ENCODE measurements around the gene AIM2. TPM values are rescaled to one million over a fixed set of nuclear protein-coding genes. Genes with fewer than 3 reads are reported as not detected.

AIM2 gene
- total RNA-seq, 1 experiment from 2014 or later: 1.1 TPM

DNA sequence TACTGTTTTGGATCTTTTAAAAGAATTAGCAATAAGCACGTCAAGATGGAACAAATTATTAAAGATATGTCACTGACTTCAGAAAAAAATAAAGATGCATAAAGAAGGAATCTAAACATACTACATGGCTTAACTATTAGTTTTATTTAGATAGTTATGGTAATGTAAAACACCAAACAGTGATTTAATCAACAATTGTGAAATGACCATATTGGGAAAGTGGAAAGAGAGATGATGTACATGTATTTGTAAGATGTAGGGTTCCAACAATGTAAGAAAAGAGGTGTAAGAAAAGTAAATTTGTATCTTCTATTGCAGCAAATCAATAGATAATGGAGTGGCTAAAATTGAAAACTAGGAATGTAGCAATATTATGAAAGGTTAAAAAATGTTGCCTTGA is 6.4 kb upstream of the AIM2 start:
- DNase-seq: no peak
- WGBS (ENCODE audit: extremely low coverage, insufficient read length, low lambda C conversion rate): no CpG with 5 or more reads among the region's 1 CpG
- no peaks in the 10 kb centered on the region for H3K36me3 Mint-ChIP-seq (ENCODE audit: insufficient read depth in 1 of 3, low read depth in 3 of 3)

More for the DNA sequence above, 6.4 kb upstream of the AIM2 start:
- no peaks in the 10 kb centered on the region for H3K9me3 ChIP-seq (ENCODE audit: control insufficient read depth, low read depth, low read length)
- H3K23ac ChIP-seq (ENCODE audit: insufficient read length, low read depth, low read length): no peak overlapping the region
- H3K27ac ChIP-seq (ENCODE audit: insufficient read length, low read depth, low read length): no peak overlapping the region
- no peak overlapping the region for H3T11ph ChIP-seq (ENCODE audit: low read length)
- no peaks in the 10 kb centered on the region for H3K9me3 Mint-ChIP-seq
- H2AK5ac ChIP-seq (ENCODE audit: insufficient read length, low read length): no peak overlapping the region
- H3K27me3 Mint-ChIP-seq (ENCODE audit: low read depth): no peaks in the 10 kb centered on the region
- no peaks in the 10 kb centered on the region for H3K23me2 ChIP-seq (ENCODE audit: insufficient read length, low read depth, low read length, poor library complexity, severe bottlenecking)
- H3K4me3 Mint-ChIP-seq: no peak overlapping the region
- no peak overlapping the region for H4K8ac ChIP-seq (replicated peaks; ENCODE audit: insufficient read length, low read depth, low read length)
- H2BK5ac ChIP-seq (ENCODE audit: insufficient read length, low read length): no peak overlapping the region
- no peak overlapping the region for H3K9ac ChIP-seq (ENCODE audit: extremely low read depth, insufficient read length, low read length)
- no peak overlapping the region for H3K4ac ChIP-seq (ENCODE audit: low read depth, low read length)
- no peaks in the 10 kb centered on the region for H3K4me1 ChIP-seq (ENCODE audit: insufficient read depth, low read length)
- no peaks in the 10 kb centered on the region for H3K79me2 ChIP-seq (ENCODE audit: insufficient read depth, low read length)
- no peak overlapping the region for H2BK120ac ChIP-seq (ENCODE audit: low read depth, low read length, poor library complexity, severe bottlenecking)
- no peaks in the 10 kb centered on the region for H4K20me1 ChIP-seq (ENCODE audit: control insufficient read depth, insufficient read depth, insufficient read length)
- H4K5ac ChIP-seq (ENCODE audit: insufficient read length, low read depth, low read length): no peak overlapping the region
- no peaks in the 10 kb centered on the region for H3K4me1 Mint-ChIP-seq
- H2AFZ ChIP-seq (ENCODE audit: low read length): no peak overlapping the region
- H4K91ac ChIP-seq (ENCODE audit: insufficient read length, low read depth, low read length): no peak overlapping the region
- no peak overlapping the region for H3K56ac ChIP-seq (ENCODE audit: insufficient read length, low read depth, low read length)
- H3K18ac ChIP-seq (ENCODE audit: insufficient read length, low read depth, low read length): no peak overlapping the region
- no peak overlapping the region for H3K14ac ChIP-seq (ENCODE audit: insufficient read depth, low read length)
- H3K27me3 ChIP-seq (ENCODE audit: insufficient read depth, low read length): no peaks in the 10 kb centered on the region
- no peak overlapping the region for H3K27ac Mint-ChIP-seq
- TF ChIP-seq, protein P1, sequence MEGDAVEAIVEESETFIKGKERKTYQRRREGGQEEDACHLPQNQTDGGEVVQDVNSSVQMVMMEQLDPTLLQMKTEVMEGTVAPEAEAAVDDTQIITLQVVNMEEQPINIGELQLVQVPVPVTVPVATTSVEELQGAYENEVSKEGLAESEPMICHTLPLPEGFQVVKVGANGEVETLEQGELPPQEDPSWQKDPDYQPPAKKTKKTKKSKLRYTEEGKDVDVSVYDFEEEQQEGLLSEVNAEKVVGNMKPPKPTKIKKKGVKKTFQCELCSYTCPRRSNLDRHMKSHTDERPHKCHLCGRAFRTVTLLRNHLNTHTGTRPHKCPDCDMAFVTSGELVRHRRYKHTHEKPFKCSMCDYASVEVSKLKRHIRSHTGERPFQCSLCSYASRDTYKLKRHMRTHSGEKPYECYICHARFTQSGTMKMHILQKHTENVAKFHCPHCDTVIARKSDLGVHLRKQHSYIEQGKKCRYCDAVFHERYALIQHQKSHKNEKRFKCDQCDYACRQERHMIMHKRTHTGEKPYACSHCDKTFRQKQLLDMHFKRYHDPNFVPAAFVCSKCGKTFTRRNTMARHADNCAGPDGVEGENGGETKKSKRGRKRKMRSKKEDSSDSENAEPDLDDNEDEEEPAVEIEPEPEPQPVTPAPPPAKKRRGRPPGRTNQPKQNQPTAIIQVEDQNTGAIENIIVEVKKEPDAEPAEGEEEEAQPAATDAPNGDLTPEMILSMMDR (conservative IDR thresholded peaks at IDR 0.05): no peak
- no peak overlapping the region for H2BK15ac ChIP-seq (ENCODE audit: low read depth, low read length)
- H2BK20ac ChIP-seq (ENCODE audit: low read depth, low read length, poor library complexity, severe bottlenecking): no peak overlapping the region
- no peaks in the 10 kb centered on the region for H3K79me1 ChIP-seq (ENCODE audit: insufficient read depth, low read depth, low read length, poor library complexity, severe bottlenecking)
- H2BK12ac ChIP-seq (ENCODE audit: insufficient read length, low read depth, low read length): no peak overlapping the region
- no peak overlapping the region for H3K4me2 ChIP-seq (ENCODE audit: insufficient read depth, insufficient read length, low read length)

Data from H9 (cell line).